ENCODE measurements around the gene CUEDC1.
"Not testable (repeated sequence)": the region's sequence is repeated elsewhere in the genome, so short reads cannot be mapped to it uniquely, and the experiment has no call there.

Gene CUEDC1

GRCh38 chr17:57849874-57850754 lies 105.1 kb downstream of the CUEDC1 start, which contains the start of gene MRPS23:
MRPS23 (minus strand) TSS chr17:57850044; CDS start chr17:57850010, 34 bp downstream.
- TF ChIP-seq CTCF (IDR thresholded peaks at IDR 0.05; ENCODE audit: control insufficient read depth, insufficient read depth, low read depth, low read length, missing control alignments): no peak
- peak within 1 kb of the TSS; percentile 98 for H3K4me3 ChIP-seq (ENCODE audit: control insufficient read depth, low read depth, low read length)
- peak; percentile 97 for DNase-seq (ENCODE audit: low read depth)

GRCh38 chr17:57849163-57849873 lies 105.9 kb downstream of the CUEDC1 start:
- peak overlapping the region; percentile 98 for H3K4me3 ChIP-seq (ENCODE audit: control insufficient read depth, low read depth, low read length)
- no peak for TF ChIP-seq CTCF (IDR thresholded peaks at IDR 0.05; ENCODE audit: control insufficient read depth, insufficient read depth, low read depth, low read length, missing control alignments)
- DNase-seq (ENCODE audit: low read depth): no peak

- H3K4me3 ChIP-seq (ENCODE audit: control insufficient read depth, low read depth, low read length); DNase-seq (ENCODE audit: low read depth): not testable (repeated sequence)
Observed at GRCh38 chr17:57846056-57846945, 108.9 kb downstream of the CUEDC1 start.

- no peak for TF ChIP-seq CTCF (IDR thresholded peaks at IDR 0.05; ENCODE audit: control insufficient read depth, insufficient read depth, low read depth, low read length, missing control alignments)
- DNase-seq (ENCODE audit: low read depth): no peak
- H3K4me3 ChIP-seq (ENCODE audit: control insufficient read depth, low read depth, low read length): no peak overlapping the region
Observed at GRCh38 chr17:57842280-57842679, 112.9 kb downstream of the CUEDC1 start.

- no peak for TF ChIP-seq CTCF (IDR thresholded peaks at IDR 0.05; ENCODE audit: control insufficient read depth, insufficient read depth, low read depth, low read length, missing control alignments)
- no peak for DNase-seq (ENCODE audit: low read depth)
- H3K4me3 ChIP-seq (ENCODE audit: control insufficient read depth, low read depth, low read length): no peak overlapping the region
Observed at GRCh38 chr17:57839571-57839923, 115.7 kb downstream of the CUEDC1 start.

GRCh38 chr17:57838857-57839570 lies 116.2 kb downstream of the CUEDC1 start:
- no peak for TF ChIP-seq CTCF (IDR thresholded peaks at IDR 0.05; ENCODE audit: control insufficient read depth, insufficient read depth, low read depth, low read length, missing control alignments)
- H3K4me3 ChIP-seq (ENCODE audit: control insufficient read depth, low read depth, low read length): no peak overlapping the region
- no peak for DNase-seq (ENCODE audit: low read depth)

All from AG09309 (cell line).